Ectodermal cell (in vitro differentiated cells): ENCODE data around the gene CDH4.

ENCODE experiments used
- H3K27ac ChIP-seq: 2 replicates; pipeline ENCODE4 v1.7.0; 2013; ENCODE audit warnings: mild to moderate bottlenecking, low read depth, low read length; ENCODE audit not compliant: insufficient read depth, poor library complexity, severe bottlenecking
- H3K27me3 ChIP-seq: 2 replicates; pipeline ENCODE4 v1.7.0; 2013; ENCODE audit warnings: mild to moderate bottlenecking, low read length; ENCODE audit not compliant: insufficient read depth, control insufficient read depth, poor library complexity, severe bottlenecking
- H3K36me3 ChIP-seq: one replicate; pipeline ENCODE4 v1.7.0; 2013; ENCODE audit warnings: low read length; ENCODE audit not compliant: control insufficient read depth, insufficient read depth
- H3K4me1 ChIP-seq: one replicate; pipeline ENCODE4 v1.7.0; 2013; ENCODE audit warnings: low read length; ENCODE audit not compliant: control insufficient read depth, insufficient read depth
- H3K4me3 ChIP-seq: 2 replicates; pipeline ENCODE4 v1.7.0; 2013; ENCODE audit warnings: low read depth, low read length, control low read depth; ENCODE audit not compliant: insufficient read depth
- H3K9me3 ChIP-seq: 2 replicates; pipeline ENCODE4 v1.7.0; 2013; ENCODE audit warnings: mild to moderate bottlenecking, low read length, moderate library complexity; ENCODE audit not compliant: control insufficient read depth
- WGBS, 2 experiments: methylation state at CpG; one replicate each; pipeline ENCODE4 v1.1.7; 2013; ENCODE audit warnings: missing lambda C conversion rate in 2 of 2; 5-methylcytosine and 5-hydroxymethylcytosine counted together

CDH4 gene

GRCh38 chr20:61658563-61658962 lies 406.5 kb downstream of the CDH4 start:
- WGBS, 2 experiments: 90 to 95% methylated on average over 6 of the region's 6 CpGs
- no peaks in the 10 kb centered on the region for H3K36me3 ChIP-seq
- no peak overlapping the region for H3K27ac ChIP-seq
- H3K4me1 ChIP-seq: peaks cover 6% of the 10 kb centered on the region
- H3K9me3 ChIP-seq: no peaks in the 10 kb centered on the region
- no peaks in the 10 kb centered on the region for H3K27me3 ChIP-seq
- H3K4me3 ChIP-seq: no peak overlapping the region

GRCh38 chr20:61659246-61659993 lies 407.4 kb downstream of the CDH4 start:
- H3K4me1 ChIP-seq: peaks cover 6% of the 10 kb centered on the region
- 63 to 67% methylated on average over 11 of the region's 11 CpGs for WGBS, 2 experiments
- H3K27me3 ChIP-seq: no peaks in the 10 kb centered on the region
- no peaks in the 10 kb centered on the region for H3K36me3 ChIP-seq
- H3K27ac ChIP-seq: no peak overlapping the region
- H3K9me3 ChIP-seq: no peaks in the 10 kb centered on the region
- H3K4me3 ChIP-seq: no peak overlapping the region

- Histone ChIP-seq H3K4me1 (peaks cover 6% of the 10 kb centered on the region), H3K27ac (no peak overlapping the region), H3K36me3 (no peaks in the 10 kb centered on the region), H3K9me3 (no peaks in the 10 kb centered on the region), H3K27me3 (no peaks in the 10 kb centered on the region), H3K4me3 (no peak overlapping the region)
- whole genome bisulfite sequencing, 2 experiments: 93% methylated on average over 13 of the region's 15 CpGs
These were observed 407.9 kb downstream of the CDH4 start for GRCh38 chr20:61659994-61660346.

GRCh38 chr20:61660559-61660958 lies 408.5 kb downstream of the CDH4 start:
- no peaks in the 10 kb centered on the region for H3K36me3 ChIP-seq
- no peaks in the 10 kb centered on the region for H3K27me3 ChIP-seq
- no peak overlapping the region for H3K27ac ChIP-seq
- WGBS, 2 experiments: 88% methylated on average over 13 of the region's 13 CpGs
- no peaks in the 10 kb centered on the region for H3K9me3 ChIP-seq
- H3K4me1 ChIP-seq: peaks cover 6% of the 10 kb centered on the region
- no peak overlapping the region for H3K4me3 ChIP-seq

GRCh38 chr20:61661025-61661424 lies 409.0 kb downstream of the CDH4 start:
- WGBS, 2 experiments: 93 to 95% methylated on average over 8 of the region's 8 CpGs
- Histone ChIP-seq H3K9me3 (no peaks in the 10 kb centered on the region), H3K4me1 (peaks cover 6% of the 10 kb centered on the region), H3K27ac (no peak overlapping the region), H3K4me3 (no peak overlapping the region), H3K27me3 (no peaks in the 10 kb centered on the region), H3K36me3 (no peaks in the 10 kb centered on the region)

- H3K4me1 ChIP-seq: peaks cover 6% of the 10 kb centered on the region
- no peaks in the 10 kb centered on the region for H3K36me3 ChIP-seq
- no peak overlapping the region for H3K27ac ChIP-seq
- H3K4me3 ChIP-seq: no peak overlapping the region
- no peaks in the 10 kb centered on the region for H3K9me3 ChIP-seq
- WGBS, 2 experiments: 95 to 96% methylated on average over 13 of the region's 13 CpGs
- no peaks in the 10 kb centered on the region for H3K27me3 ChIP-seq
These were observed 409.5 kb downstream of the CDH4 start for GRCh38 chr20:61661583-61661982.

- Histone ChIP-seq H3K9me3 (no peaks in the 10 kb centered on the region), H3K27ac (no peak overlapping the region), H3K4me3 (no peak overlapping the region), H3K4me1 (peaks cover 6% of the 10 kb centered on the region), H3K27me3 (no peaks in the 10 kb centered on the region), H3K36me3 (no peaks in the 10 kb centered on the region)
- WGBS, 2 experiments: 88 to 91% methylated on average over 32 of the region's 32 CpGs
These were observed 410.3 kb downstream of the CDH4 start for GRCh38 chr20:61662226-61662967.

- no peaks in the 10 kb centered on the region for H3K9me3 ChIP-seq
- no peak overlapping the region for H3K4me3 ChIP-seq
- no peaks in the 10 kb centered on the region for H3K27me3 ChIP-seq
- no peak overlapping the region for H3K27ac ChIP-seq
- no peaks in the 10 kb centered on the region for H3K36me3 ChIP-seq
- WGBS, 2 experiments: 89 to 93% methylated on average over 13 of the region's 13 CpGs
- H3K4me1 ChIP-seq: peaks cover 6% of the 10 kb centered on the region
These were observed 410.9 kb downstream of the CDH4 start for GRCh38 chr20:61662968-61663331.

GRCh38 chr20:61663521-61664425 lies 411.7 kb downstream of the CDH4 start:
- Histone ChIP-seq H3K27ac (no peak overlapping the region), H3K9me3 (no peaks in the 10 kb centered on the region), H3K4me3 (no peak overlapping the region), H3K27me3 (no peaks in the 10 kb centered on the region), H3K36me3 (no peaks in the 10 kb centered on the region), H3K4me1 (peaks cover 6% of the 10 kb centered on the region)
- 94% methylated on average over 30 of the region's 30 CpGs for WGBS, 2 experiments
